Epidermal melanocyte (primary cell): ENCODE results near the gene ZMYND15.
"Not testable (repeated sequence)": the region's sequence is repeated elsewhere in the genome, so short reads cannot be mapped to it uniquely, and the experiment has no call there.

ENCODE experiments used
- DNase-seq: peaks from one replicate; pipeline ENCODE4 v3.0.0; 2011; ENCODE audit warnings: low spot score; ENCODE audit not compliant: insufficient read length

Gene ZMYND15

DNA sequence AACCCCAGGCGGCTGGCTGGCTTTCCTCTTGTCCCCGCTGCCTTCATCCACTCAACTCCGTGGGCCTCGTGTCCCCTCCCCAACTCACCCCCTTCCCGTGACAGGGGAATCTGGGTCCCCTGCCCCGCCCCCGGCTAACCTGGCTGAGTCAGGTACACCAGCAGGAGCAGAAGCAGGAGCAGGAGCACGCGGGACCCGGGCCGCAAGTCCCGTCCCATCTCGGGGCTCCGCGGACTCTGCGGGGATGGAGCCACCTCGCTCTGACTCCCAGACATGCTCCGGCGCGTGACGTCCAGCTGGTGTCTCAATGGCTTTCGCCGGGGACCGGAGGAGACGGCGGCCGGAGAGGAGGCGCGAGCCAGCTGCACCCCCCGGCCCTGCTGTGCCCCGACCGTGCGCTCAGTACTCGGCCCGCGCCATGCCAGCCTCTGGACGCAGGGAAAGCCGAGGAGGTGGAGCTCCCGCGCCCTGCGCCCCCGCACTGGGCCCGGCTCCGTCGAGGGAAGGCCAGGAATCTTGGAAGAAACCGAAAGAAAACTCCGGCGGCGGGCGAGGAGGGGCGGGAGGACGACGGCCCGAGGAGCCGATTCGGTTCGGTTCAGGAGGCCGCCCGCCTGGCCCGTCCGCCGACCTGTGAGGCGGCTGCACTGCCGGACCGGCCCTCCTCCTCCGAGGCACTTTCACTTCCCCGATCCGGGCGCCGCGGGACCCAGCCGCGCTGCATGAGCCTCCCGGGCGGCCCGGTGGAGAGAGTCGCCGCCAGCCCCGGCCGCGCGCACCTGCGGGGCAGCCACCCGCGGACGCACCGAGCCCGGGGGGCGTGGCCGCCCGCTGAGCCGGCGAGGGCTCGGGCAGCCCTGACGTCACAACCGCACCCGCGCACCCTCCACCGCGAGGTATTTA is at the start of gene ZMYND15, which contains the start of gene CXCL16:
Gene ZMYND15, plus strand, starts transcription at position 712 of the 903 bp plus-strand sequence. CDS start 716 bp downstream, outside the sequence.
Gene CXCL16, minus strand, starts transcription at position 807 of the 903 bp plus-strand sequence. Its CDS starts 589 bp downstream, at position 218.
- no peak for DNase-seq

DNA sequence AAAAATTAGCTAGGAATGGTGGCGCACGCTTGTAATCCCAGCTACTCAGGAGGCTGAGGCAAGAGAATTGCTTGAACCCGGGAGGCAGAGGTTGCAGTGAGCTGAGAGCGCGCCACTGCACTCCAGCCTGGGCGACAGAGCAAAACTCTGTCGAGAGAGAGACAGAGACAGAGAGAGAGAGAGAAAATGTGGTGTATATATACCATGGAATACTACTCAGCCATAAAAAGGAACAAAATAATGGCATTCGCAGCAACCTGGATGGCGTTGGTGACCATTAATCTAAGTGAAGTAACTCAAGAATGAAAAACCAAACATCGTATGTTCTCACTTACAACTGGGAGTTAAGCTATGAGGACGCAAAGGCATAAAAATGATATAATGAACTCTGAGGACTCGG is 49.8 kb upstream of the ZMYND15 start:
- DNase-seq = not testable (repeated sequence)

GRCh38 chr17:4690745-4691144 is 48.9 kb upstream of the ZMYND15 start:
- no peak for DNase-seq

DNA sequence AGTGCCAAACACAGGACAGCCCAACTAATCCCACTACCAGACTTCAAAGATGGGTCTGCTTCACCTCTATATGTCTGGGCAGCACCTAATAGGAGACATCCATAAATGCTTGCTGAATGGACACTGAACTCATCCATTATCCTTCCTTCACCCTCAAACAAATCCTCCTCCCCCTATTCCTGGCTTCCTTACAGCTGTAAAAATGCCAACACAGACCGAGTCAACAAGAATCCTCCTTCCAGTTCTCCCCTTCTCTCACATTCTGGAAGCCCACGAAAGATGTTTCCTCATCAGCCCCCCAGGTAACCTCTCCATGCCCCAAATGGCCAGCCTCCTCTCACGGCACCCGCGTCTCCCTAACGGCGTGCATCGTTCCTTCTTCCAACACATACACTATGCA is 47.9 kb upstream of the ZMYND15 start:
- DNase-seq = no peak

DNA sequence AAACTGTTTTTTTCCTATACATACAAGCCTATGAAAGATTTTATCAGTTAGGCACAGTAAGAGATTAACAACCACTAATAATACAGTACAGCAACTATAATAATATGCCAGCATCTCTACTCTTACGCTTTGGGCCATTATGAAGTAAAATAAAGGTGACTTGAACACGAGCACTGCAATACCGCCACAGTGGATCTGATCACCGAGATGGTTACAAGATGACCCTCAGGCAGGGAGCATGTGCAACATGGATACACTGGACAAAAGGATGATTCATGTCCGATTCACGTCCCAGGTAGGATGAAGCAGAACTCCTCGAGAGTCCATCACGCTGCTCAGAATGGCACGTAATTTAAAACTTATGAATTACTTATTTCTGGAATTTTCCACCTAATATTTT is 46.2 kb upstream of the ZMYND15 start:
- no peak for DNase-seq

DNA sequence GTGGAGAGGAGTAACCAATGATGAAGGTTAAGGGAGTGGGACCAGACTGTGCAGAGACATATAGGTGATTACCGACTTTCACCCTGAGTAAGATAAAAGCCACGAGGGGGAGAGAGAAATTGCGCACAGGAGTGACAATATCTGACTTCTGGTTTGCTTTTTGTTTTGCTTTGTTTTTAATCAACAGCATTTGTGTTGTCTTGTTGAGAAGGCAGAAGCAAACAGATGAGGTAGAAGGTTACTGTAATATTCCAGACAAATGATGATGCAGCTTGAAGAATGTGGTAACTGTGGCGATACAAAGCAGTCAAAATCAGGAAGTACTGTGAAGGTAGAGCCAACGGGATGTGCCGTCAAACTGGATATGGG is 43.2 kb upstream of the ZMYND15 start:
- DNase-seq = no peak

DNA sequence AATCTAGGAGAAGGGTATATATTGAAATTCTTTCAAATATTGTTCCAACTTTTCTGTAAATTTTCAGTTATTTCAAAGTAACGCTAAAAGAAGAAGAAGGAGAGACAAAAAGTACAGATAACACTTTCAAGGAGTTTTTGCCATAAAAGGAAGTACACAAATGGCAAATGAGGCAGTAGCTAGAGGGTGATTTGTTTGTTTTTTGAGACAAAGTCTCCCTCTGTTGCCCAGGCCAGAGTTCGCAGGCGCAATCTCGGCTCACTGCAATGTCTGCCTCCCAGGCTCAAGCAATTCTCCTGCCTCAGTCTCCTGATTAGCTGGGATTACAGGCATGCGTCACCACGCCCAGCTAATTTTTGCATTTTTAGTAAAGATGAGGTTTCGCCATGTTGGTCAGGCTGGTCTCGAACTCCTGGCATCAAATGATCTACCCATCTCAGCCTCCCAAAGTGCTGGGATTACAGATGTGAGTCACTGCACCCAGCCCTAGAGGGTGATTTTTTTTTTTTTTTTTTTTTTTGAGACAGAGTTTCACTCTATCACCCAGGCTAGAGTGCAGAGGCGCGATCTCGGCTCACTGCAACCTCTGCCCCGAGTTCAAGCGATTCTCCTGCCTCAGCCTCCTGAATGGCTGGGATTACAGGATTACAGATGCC is 40.1 kb upstream of the ZMYND15 start:
- not testable (repeated sequence) for DNase-seq

DNA sequence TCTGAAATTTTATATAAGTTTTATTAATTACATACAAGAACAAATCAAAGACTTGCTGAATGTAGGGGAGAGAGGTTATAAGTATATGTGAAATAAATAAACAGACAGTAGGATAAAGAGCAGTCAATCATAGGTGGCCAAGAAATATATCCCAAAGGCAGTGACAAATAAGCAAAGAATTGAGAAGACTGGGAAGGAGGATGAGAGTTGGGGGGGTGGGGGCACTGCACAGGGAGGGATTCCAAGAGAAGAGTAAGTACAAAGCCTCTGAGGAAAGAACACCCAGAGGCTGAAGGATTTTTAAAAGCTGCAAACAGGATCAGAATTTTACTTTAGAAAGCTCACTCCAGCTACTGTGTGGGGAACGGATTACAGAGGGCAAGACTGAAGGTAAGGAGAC is 38.5 kb upstream of the ZMYND15 start:
- DNase-seq = no peak

DNA sequence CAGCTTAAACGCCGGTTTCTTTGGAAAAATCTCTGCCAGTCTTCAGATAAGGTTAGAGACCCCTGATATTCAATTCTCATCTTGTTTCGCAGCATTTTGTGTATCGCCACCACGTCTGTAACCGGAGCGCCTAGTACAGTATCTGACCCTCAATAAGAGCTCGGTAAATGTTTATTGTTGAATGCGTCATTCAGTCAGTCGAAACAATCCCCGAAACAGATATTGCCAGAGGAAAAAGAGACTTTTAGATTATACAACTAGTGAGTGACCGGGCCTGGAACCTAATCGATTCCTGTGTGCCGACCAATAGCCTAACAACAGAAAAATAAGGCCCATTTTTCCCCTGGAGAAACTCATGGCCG is 36.3 kb upstream of the ZMYND15 start:
- no peak for DNase-seq

DNA sequence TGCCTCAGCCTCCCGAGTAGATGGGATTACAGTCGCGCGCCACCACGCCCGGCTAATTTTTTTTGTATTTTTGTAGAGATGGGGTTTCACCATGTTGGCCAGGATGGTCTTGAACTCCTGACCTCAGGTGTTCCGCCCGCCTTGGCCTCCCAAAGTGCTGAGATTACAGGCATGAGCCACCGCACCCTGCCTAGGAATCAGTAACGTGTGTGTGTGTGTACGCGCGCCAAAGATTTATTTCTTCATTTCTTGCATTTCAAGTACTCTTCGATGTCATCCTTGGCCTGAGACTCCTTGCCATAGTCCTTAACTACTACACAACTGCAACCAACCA is 35.1 kb upstream of the ZMYND15 start:
- not testable (repeated sequence) for DNase-seq

- no peak for DNase-seq
Measured at GRCh38 chr17:4704991-4705390, 34.6 kb upstream of the ZMYND15 start.

- no peak for DNase-seq
Measured at GRCh38 chr17:4706121-4706520, 33.5 kb upstream of the ZMYND15 start.

DNA sequence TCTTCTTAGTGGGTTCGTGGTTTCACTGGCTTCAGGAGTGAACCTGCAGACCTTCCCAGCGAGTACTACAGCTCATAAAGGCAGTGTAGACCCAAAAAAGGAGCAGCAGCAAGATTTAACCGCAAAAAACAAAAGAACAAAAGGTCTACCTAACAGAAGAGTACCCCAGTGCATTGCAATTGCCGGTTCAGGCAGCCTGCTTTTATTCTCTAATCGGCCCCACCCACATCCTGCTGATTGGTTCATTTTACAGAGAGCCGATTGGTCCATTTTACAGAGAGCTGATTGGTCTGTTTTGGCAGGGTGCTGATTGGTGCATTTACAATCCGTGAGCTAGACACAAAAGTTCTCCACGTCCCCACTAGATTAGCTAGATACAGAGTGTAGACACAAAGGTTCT is 31.2 kb upstream of the ZMYND15 start:
- no peak for DNase-seq

DNA sequence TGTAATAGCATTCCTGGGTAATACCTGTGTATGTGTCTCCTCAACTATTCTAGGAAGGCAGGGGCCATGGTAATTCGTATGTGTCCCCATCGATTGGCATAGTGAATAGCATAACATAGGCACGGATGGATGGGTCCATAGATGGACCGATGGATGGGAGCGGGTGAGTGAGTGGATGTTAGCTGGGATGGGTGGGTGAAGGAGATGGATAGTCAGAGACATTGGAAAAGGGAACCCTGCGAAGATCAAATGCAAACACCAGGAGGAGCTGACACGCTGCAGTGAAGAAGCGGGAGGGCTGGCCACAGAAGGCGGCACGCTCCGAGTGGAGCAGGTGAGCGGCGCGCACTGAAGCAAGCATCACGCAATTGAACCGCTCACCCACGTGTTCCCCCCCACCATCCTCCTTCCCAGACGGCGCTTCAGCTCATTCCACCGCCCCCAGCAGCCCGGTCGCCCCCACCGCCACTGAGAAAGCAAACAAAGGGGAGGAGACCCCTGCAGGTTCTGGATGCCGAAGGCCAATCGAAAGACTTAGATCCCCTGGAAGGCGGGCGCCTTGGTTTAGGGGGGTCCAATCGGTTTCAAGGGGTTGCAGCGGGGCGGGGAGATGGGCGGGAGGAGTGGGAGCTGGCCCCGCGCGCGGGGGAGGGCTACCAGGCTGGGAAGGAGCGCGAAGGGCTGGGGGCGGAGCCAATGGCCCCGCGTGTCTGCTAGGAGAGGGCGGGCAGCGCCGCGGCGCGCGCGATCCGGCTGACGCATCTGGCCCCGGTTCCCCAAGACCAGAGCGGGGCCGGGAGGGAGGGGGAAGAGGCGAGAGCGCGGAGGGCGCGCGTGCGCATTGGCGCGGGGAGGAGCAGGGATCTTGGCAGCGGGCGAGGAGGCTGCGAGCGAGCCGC is 29.6 kb upstream of the ZMYND15 start, which contains the start of gene ARRB2:
Gene ARRB2, plus strand, starts transcription at position 839 of the 899 bp plus-strand sequence. CDS start 90 bp downstream, outside the sequence.
- peak; percentile 99 for DNase-seq

- DNase-seq = no peak
Measured at GRCh38 chr17:4710693-4711634, 28.7 kb upstream of the ZMYND15 start.

DNA sequence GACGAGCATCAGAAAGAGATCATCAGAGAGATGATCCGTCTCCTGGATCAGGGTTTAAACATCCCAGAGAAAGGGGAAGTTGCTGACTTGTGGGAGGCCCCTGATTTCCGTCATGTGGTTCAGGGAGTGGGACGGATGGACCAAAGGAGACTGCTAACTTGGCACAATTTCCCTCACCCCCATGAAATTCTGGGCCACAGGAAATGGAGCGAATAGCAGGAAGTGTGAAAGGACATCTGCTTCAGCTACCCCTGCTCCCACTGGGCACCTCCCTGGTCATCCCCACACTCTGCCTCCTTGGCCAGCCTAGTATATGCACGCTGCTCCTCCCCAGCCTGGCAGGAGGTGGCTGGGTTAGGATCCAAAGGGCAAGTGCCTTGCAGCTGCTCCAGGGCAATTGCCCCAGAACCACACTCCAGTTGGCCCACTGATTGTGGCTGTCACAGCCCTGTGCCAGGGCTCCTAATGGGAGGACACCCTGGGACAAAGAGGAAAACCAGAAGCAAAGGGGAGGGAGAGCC is 27.9 kb upstream of the ZMYND15 start:
- DNase-seq = no peak

GRCh38 chr17:4712526-4712925 is 27.1 kb upstream of the ZMYND15 start:
- DNase-seq = no peak

GRCh38 chr17:4714340-4715062 is 25.1 kb upstream of the ZMYND15 start:
- DNase-seq = not testable (repeated sequence)

GRCh38 chr17:4715063-4715744 is 24.4 kb upstream of the ZMYND15 start:
- DNase-seq = no peak
